ENCODE results near the gene MOG. TPM values are rescaled to one million over a fixed set of nuclear protein-coding genes. Genes with fewer than 3 reads are reported as not detected.

The MOG gene
- polyA plus RNA-seq, 2 of the 4 experiments (the other 2 are of a cell fraction), result not detected

DNA sequence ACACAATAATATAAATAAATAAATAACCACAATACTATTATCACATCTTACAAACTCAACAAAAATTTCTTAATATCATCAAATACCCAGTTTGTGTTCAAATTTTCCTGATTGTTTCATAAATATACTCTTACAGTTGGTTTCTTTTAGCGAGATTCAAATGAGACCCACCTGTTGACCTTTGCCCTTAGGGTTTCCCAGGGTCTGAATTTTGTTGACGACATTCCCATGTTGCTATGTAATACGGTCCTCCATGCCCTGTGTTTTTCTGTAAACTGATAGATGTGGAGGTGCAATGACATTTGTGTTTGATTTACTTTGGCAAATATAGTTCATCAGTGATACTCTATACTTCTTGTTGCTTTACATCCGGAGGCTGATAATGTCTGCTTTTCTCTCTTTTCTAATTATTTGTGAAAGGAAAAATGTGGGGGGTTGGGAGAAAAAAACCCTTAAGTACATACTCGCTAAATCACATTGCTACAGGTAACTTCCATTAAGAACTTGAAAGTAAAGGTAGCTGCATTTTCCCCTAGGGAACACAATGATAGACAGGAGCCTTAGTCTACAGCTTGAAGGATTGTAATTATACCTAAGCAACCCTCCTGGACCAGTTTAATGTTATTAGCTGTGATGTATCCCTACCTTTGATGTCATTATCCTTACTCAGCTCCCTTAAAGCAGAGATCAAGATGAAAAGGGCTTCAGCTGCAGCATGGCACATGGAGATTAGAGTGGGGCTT lies 6.6 kb downstream of the MOG start:
- no peak for FAIRE-seq
- ChIA-PET POLR2A (no interaction called here), CTCF (interaction anchor here (6.8 kb wide), 1 partner anchor 10 kb away, joined by 69 read pairs; no protein-coding TSS in a partner anchor)
- 37% methylated on average over 5 of the region's 5 CpGs for WGBS (ENCODE audit: missing lambda C conversion rate)
- Histone ChIP-seq H3K9me3 (no peaks in the 10 kb centered on the region), H3K4me3 (no peak overlapping the region), H3K27ac (no peak overlapping the region), H3K4me1 (no peaks in the 10 kb centered on the region), H3K4me2 (no peak overlapping the region)
- no peak for DNase-seq (ENCODE audit: low read depth in 1 of 2, low spot score in 1 of 2)
- no peak for ATAC-seq
- TF ChIP-seq FOSB (CRISPR knock-in tag; IDR thresholded peaks at IDR 0.05) (no peak), SMC3 (IDR thresholded peaks at IDR 0.05) (no peak), MAFK (IDR thresholded peaks at IDR 0.05; ENCODE audit: partially characterized antibody) (no peak), HOXB13 (CRISPR knock-in tag; IDR thresholded peaks at IDR 0.05; ENCODE audit: low read depth) (no peak), CEBPB (IDR thresholded peaks at IDR 0.05) (no peak)
- TF ChIP-seq, protein P1, sequence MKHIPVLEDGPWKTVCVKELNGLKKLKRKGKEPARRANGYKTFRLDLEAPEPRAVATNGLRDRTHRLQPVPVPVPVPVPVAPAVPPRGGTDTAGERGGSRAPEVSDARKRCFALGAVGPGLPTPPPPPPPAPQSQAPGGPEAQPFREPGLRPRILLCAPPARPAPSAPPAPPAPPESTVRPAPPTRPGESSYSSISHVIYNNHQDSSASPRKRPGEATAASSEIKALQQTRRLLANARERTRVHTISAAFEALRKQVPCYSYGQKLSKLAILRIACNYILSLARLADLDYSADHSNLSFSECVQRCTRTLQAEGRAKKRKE (CRISPR knock-in tag; IDR thresholded peaks at IDR 0.05; ENCODE audit: low read depth), result no peak

DNA sequence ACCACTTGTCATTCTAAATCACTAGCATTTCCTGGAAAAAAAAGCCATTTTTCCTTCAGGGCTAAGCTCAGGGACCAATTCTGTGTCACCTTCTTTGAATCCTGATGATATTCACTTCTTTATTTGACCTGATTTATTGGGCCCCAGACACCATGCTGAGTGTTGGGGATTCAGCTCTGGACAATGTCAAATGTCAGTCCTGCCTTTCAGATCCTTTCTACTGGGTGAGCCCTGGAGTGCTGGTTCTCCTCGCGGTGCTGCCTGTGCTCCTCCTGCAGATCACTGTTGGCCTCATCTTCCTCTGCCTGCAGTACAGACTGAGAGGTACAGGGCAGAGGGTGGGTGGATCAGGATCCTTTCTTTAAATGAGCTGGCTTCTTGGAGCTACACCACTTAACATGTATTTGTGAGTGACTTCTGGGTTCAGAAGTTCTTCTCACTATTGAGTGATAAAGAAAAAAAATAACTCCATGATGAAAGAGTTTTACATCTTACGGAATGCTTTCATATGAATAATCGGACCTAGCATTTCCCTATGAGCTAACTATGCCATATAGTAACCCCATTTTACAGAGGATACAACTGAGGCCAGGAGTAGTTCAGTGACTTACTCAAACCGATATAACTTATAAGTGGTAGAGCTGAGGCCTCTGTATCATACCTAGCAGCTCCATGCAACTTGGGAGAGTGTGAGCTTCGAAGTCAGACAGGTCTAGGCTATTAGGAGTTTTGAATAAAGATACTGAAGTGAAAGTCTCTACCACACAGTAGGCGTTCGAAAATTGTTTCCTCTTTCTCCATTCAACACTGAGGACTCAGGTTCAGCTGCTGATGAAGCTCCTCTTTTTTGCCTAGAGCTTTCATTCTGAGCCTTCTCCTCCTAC lies 9.3 kb downstream of the MOG start:
- no peak for ATAC-seq

DNA sequence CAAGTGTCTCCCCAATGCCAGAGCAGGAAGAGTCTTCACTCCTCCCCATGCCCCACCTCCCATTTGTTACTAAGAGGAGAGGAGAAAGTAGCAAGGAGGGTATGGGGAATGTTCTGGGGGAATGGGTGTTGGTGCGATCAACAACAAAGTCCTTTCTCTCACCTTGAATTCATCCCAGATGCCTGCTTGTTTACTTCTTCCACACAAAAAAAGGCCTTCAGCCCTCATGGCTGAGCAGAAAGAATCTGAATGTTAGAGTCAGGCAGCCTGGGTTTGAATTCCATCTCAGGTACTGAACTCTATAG lies 9.9 kb downstream of the MOG start:
- CTCF ChIA-PET, result interaction anchor here (1.1 to 6.8 kb wide), 4 partner anchors 9 to 38 kb away, joined by 5 to 69 read pairs (median 10); partner anchors contain the start of gene MOG
- Histone ChIP-seq H3K27ac (no peak overlapping the region), H3K4me1 (no peaks in the 10 kb centered on the region), H3K4me3 (no peak overlapping the region), H3K4me2 (no peak overlapping the region), H3K9me3 (no peaks in the 10 kb centered on the region)
- no peak for ATAC-seq
- WGBS (ENCODE audit: missing lambda C conversion rate), result 100% methylated on average over 1 of the region's 1 CpG
- FAIRE-seq, result no peak
- POLR2A ChIA-PET, result no interaction called here
- TF ChIP-seq ZFP36 (IDR thresholded peaks at IDR 0.05; ENCODE audit: borderline replicate concordance, partially characterized antibody) (no peak), CEBPB (IDR thresholded peaks at IDR 0.05) (no peak), EHF (CRISPR knock-in tag; IDR thresholded peaks at IDR 0.05) (no peak), JUNB (IDR thresholded peaks at IDR 0.05) (no peak), MYC (IDR thresholded peaks at IDR 0.05; ENCODE audit: borderline replicate concordance, low read length) (no peak), NFE2L2 (conservative IDR thresholded peaks at IDR 0.05; ENCODE audit: low read length) (no peak)
- DNase-seq (ENCODE audit: low read depth in 1 of 2, low spot score in 1 of 2), result no peak

More for the DNA sequence above, 9.3 kb downstream of the MOG start:
- Histone ChIP-seq H3K4me1 (no peaks in the 10 kb centered on the region), H3K4me3 (no peak overlapping the region), H3K9me3 (no peaks in the 10 kb centered on the region), H3K4me2 (no peak overlapping the region), H3K27ac (no peak overlapping the region)
- ChIA-PET CTCF (interaction anchor here (1.1 to 6.8 kb wide), 5 partner anchors 9 to 39 kb away, joined by 4 to 69 read pairs (median 5); partner anchors contain the start of gene MOG), POLR2A (no interaction called here)
- 40% methylated on average over 8 of the region's 8 CpGs for WGBS (ENCODE audit: missing lambda C conversion rate)
- TF ChIP-seq FOXS1 (CRISPR knock-in tag; IDR thresholded peaks at IDR 0.05) (no peak), PHF8 (IDR thresholded peaks at IDR 0.05; ENCODE audit: borderline replicate concordance, low read depth) (no peak)
- DNase-seq (ENCODE audit: low read depth in 1 of 2, low spot score in 1 of 2), result no peak
- no peak for FAIRE-seq

DNA sequence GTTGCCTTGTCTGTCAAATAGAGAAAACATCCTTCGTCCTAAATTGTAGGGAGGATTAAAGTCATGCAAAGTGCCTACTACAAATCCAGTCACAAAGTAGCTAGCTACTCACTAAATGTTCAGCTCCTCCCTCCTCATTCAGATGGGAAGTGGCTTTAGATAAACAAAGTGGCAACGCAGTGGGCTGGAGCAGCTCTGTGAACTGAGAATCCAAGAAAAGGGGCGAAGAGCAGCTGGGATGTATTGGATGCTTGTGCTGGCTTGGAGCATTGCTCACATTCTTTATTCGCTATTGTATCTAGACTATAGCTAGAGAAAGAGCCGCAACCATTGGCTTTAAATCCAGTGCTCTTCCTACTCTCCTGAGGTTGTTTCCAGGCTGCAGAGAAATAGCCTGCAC lies 10.3 kb downstream of the MOG start:
- no peak overlapping the region for H3K27ac ChIP-seq
- ATAC-seq (no peak), FAIRE-seq (no peak), DNase-seq (ENCODE audit: low read depth in 1 of 2, low spot score in 1 of 2) (no peak)
- ChIA-PET POLR2A (no interaction called here), CTCF (interaction anchor here (1.1 to 6.8 kb wide), 3 partner anchors 13 to 38 kb away, joined by 5 to 69 read pairs (median 14); no protein-coding TSS in a partner anchor)
- no peaks in the 10 kb centered on the region for H3K4me1 ChIP-seq
- WGBS (ENCODE audit: missing lambda C conversion rate), result 60% methylated on average over 5 of the region's 5 CpGs
- H3K4me3 ChIP-seq, result no peak overlapping the region
- no peaks in the 10 kb centered on the region for H3K9me3 ChIP-seq
- TF ChIP-seq ESRRA (IDR thresholded peaks at IDR 0.05; ENCODE audit: borderline replicate concordance, low read length), result no peak
- no peak overlapping the region for H3K4me2 ChIP-seq
